HEK293 (cell line): ENCODE results near the gene WNK4.

Experiments
- YY1 ChIP-seq: fragments of 450-650 bp; formaldehyde crosslinking; IDR thresholded peaks from 2 replicates; pipeline ENCODE4 v1.5.1; 2018; ENCODE audit warnings: missing biosample characterization, missing genetic modification characterization
- ZNF292 ChIP-seq: fragments of 450-650 bp; formaldehyde crosslinking; IDR thresholded peaks from 2 replicates; pipeline ENCODE4 v1.5.1; 2016; ENCODE audit warnings: low read depth, missing biosample characterization, missing genetic modification characterization, borderline replicate concordance
- ZNF335 ChIP-seq: fragments of 450-650 bp; formaldehyde crosslinking; conservative IDR thresholded peaks from 2 replicates; pipeline ENCODE4 v1.5.1; 2016; ENCODE audit warnings: missing biosample characterization, missing genetic modification characterization

GRCh38 chr17:42841975-42842685 lies 61.7 kb downstream of the WNK4 start:
- no peak for TF ChIP-seq YY1
- no peak for TF ChIP-seq ZNF292
- TF ChIP-seq ZNF335: no peak
